Measurements from ENCODE around the gene ZNF267.
"Not testable (repeated sequence)": the region's sequence is repeated elsewhere in the genome, so short reads cannot be mapped to it uniquely, and the experiment has no call there.

ZNF267 gene

DNA sequence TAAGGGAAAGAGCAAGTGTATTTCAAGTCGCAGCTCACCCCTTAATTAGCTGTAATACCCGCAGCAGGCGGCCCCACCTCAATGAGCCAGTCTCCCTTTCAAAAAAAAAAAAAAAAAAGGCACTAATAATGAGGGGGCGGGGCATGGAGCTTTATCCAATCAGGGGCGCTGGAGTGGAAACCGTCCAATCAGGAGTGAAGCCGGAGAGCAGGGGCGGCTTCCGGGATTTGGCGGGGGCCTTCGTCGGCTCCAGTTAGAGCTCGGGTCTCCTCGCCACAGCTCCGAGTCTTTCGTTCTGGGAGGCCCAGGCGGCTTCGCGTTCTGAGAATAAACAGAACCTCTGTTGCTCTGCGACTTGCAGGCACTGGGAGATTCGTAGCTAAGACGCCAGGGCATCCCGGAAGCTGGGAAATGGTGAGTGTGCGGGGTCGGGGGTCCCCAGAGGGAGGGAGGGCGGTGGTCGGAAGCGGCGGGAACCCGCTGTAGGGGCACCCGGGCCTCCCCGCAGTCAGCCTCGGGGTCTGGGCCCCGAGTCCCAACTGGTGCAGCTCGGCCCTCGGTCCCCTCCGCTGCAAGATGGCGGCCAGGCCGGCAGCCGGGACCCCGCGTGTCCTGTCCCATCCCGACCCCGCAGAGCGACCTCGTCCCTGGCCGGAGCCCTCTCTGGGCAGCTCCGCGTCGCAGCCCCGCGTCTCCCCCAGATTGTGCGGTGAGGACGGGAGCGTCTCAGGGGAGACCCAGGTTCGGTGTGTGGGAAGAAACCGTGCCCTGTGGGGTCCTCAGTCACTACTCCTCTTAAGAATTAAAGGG is at the start of gene ZNF267:
Gene ZNF267 (plus strand): TSS at position 252 of the 810 bp plus-strand sequence. CDS start 160 bp downstream, at position 412.
- peak; percentile 82 for DNase-seq

DNA sequence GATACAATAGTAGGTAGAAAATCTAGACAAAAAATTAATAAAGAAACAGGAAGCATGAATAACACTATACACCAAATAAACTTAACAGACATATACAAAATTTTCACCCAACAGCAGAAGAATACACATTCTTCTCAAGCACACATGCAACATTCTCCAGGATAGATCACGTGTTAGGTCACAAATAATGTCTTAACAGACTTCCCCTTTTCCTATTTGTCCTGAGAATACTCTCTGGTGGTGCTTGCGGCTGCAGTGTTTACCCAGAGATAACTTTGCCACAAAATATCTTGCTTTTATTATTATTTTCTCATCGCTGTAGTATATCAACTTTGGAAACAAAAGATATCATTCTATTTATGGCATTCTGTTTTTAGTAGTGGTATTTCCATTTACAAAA is 40.6 kb upstream of the ZNF267 start:
- no peak for DNase-seq

DNA sequence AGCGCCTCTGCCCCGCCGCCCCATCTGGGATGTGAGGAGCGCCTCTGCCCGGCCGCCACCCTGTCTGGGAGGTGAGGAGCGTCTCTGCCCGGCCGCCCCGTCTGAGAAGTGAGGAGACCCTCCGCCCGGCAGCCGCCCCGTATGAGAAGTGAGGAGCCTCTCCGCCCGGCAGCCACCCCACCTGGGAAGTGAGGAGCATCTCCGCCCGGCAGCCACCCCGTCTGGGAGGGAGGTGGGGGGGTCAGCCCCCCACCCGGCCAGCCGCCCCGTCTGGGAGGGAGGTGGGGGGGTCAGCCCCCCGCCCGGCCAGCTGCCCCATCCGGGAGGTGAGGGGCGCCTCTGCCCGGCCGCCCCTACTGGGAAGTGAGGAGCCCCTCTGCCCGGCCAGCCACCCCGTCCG is 37.2 kb upstream of the ZNF267 start:
- not testable (repeated sequence) for DNase-seq

DNA sequence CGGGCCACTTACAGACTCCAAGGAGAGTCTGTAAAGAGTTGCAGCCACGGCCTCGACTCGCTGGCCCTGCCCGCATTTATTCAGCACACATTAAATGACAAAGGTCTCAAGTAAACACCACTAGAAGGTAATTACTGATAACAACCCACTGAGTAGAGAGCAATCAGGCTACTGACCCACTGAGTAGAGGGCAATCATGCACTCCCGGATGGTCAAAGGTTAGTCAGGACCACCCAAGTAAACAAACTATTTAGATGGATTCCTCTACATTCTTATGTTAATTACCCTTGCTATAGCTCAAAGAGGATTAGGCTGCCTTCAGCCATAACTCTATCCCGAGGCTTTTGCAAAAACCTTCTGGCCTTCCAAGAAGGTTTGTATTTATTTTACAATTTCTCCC is 30.7 kb upstream of the ZNF267 start:
- DNase-seq = no peak

DNA sequence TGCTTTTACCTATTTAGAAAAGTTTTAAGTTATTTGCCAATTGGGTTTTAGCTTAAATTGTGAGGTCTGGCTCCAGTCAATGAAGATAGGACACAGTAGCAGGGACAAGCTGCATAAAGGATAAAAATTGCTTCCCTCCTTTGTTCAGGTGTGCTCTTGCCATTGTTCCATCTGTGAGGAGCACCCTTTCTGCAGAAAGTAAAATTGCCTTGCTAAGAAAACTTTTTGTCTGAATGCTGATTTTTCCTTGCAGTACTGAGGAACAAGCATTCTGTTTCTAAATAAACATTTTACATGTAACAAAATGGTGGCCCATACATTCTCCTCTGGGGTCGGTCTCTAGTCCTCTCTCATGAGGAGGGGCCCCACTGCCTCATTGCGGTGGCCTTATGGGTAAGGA is 25.0 kb upstream of the ZNF267 start:
- not testable (repeated sequence) for DNase-seq

DNA sequence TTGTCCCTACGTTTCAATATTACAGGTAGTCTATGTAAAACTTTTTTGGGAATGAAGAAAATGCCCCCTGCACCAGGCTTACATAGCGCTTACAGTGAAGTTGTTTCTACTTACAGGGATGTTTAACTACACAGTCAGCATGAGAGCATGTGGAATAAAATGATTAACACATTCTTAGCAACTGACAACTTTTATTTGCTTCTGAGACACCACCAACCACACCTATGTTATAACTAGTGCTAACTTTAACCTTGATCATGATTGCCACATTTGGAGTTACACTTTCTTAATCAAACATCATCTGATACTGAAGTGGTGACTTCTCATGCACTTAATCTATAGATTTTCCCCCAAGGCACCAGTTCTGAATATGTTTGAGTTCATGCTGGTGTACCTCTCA is 20.3 kb upstream of the ZNF267 start:
- no peak for DNase-seq

DNA sequence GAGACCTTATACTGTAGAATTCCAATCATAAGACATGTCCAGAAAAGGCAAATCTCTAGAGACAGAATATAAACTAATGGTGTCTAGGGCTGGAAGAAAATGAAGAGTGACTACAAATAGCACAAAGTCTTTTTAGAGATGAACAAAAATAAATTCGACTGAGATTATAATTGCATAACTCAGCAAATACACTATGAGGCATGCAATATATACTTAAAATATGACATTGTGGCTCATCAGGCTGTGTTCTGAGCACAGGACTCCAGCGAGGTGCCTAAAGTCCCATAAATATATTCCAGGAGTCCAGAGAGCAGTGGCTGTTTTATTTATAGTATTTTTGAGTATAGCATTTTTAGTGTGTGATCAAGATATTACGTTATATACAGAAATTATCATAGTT is 13.1 kb upstream of the ZNF267 start:
- DNase-seq = no peak

DNA sequence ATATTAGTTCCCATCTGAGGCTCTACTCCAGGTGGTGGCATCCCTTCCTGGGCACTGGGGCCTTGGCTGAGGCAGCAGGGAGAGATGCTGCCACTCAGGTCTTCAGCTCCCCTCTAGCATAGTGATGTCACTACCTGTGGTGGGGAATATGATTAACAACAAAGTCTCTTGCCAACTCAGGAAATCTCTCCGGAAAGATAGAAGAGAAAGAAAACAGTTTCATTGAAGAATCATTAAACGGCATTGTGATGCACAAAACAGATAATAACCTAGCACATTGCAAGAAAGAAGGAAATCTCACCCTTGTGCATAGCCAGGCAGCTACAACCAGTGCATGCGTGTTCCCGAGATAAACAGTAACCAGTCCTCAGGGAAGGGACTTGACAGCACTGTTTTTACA is 12.2 kb upstream of the ZNF267 start:
- no peak for DNase-seq

DNA sequence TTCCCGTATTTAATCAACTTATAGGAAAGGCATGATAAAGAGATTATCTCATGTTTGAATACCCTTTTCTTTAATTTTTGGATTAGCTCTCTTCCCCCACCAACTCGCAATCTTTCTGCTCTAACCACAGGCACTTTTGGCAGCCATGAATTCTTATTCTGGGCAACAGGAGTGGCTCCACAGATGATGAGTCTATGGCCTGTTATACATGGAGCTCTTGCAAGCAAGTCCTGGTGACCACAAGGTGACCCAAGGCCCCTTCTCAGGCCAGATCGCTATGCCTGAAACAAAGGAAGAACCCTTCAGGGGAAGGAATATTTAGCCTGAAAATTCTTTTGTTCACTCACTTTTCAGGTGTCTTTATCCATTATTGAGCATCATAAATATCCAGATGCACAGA is 10.8 kb upstream of the ZNF267 start:
- no peak for DNase-seq

DNA sequence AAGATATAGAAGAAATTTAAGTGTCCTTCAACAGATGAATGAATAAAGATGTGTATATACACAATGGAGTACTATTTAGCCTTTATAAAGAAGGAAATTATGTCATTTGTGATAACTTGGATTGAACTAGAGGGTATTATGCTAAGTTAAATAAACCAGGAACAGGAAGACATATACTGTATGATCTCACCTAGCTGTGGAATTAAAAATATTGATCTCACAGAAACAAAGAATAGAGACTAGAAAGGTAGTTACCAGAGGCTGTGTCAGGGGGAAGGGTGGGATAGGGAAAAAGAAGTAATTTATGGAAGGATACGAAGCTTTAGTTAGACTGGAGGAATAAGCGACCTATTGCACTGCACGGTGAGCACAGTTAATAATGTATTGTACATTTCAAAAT is 5.4 kb upstream of the ZNF267 start:
- DNase-seq = no peak

DNA sequence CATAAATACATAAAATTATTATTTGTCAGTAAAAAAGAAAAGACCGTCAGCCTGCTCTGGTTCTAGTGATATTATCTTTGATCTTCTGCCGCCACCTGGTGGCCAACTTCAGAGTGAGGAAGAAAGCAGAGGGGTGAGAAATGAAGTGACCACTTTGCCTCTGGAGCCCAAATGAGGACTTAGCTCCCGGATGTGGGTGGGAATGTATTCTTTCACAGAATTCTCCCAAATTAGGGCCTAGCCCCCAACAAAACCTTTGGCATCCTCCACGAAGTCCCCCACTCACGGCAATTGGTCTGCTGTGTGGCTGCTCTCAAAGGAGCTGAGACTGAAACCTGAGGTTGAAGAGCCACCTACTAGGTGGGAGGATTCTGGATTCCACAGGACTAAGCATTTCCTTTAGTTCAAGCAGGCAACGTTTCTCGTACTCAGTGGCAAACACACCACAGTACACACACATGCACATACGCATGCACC is 4.9 kb upstream of the ZNF267 start:
- peak; percentile 45 for DNase-seq

DNA sequence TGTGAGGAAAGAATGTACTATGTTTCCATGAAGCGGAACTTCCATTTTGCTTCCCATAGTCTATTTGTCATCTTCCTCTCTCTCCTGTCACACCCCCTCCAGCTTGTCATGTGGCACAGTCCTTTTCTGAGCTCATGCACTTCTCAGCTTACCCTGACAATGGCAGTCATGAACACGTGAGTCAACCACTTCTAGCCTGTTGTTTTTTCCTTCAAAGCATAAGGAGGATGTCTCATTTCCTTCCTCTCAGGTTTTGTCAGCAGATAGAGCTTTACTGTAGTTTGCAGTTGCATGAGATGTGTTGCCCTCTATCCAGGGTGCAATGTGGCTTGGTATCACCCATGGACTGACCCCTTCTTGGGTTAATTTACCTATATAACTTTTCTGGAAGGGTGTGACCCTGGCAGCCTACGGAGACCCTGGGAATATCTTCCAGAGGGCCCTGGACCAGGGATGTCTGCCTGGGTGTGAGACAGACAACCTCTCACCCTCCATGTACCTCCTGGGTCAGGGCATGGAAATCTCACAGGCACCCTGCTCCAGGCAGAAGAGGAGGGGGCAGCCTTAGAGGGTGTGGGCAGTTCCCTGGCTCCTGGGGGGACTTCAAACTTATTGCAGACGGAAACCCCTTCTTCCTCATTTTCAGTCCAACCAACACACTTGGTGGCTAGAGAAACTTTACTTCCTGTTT is 4.0 kb upstream of the ZNF267 start:
- peak; percentile 9 for DNase-seq

DNA sequence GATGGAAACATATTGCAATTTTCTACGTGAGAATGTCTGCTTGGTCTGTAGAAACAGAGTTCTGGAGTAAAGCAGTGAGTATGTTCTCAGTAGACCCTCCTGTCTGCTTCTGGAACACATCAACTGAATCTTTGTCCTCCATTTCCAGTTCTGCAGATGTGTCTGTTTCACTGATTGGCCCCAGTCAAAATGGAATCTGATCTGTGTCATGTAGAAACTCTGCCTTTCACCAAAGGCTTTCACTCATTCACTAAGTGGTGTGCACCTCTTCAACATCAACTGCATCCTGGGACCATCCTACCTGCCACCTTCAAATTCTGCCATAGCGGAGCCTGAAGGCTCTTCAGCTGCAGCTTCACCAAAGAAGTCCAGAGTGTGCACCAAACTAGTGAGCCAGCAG is 2.8 kb upstream of the ZNF267 start:
- no peak for DNase-seq

DNA sequence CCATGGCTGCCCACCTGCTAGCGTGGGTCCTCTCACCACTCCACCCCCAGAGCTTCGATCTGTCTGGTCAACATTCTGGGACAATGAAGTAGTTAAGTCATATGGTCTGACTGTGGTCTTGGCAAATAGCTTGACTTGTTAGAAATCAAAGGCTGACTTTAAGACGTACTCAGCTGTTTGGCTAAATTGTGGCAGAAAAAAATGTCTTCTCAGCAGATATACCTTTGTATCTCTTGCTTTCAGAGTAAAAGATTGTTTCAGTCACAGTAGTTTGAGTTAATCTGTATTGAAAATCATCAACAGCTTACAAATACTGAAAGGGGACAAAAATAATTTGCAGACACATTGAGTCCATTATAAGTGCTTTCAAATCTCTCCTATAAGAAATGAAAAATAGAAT is 2.1 kb upstream of the ZNF267 start:
- DNase-seq = no peak

DNA sequence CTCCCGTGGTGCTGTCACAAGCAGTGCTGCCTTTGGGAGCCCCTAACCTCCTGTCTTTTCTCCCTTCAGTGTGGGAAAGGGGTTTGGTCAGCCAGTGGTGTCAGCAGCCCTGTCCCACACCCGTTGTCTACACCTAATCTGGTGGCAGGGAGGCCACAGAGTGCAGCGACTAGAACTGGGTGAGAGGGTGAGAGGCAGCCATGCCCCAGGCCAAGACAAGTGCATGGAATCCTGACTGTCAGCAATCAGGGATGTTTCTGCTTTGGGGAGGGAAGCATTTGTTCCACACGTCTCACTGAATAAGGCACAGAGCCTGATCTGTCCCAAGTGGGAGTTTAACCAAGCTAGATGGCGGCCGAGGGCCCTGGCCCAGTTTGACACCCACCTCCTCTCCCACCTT is 1.4 kb upstream of the ZNF267 start:
- DNase-seq = no peak

DNA sequence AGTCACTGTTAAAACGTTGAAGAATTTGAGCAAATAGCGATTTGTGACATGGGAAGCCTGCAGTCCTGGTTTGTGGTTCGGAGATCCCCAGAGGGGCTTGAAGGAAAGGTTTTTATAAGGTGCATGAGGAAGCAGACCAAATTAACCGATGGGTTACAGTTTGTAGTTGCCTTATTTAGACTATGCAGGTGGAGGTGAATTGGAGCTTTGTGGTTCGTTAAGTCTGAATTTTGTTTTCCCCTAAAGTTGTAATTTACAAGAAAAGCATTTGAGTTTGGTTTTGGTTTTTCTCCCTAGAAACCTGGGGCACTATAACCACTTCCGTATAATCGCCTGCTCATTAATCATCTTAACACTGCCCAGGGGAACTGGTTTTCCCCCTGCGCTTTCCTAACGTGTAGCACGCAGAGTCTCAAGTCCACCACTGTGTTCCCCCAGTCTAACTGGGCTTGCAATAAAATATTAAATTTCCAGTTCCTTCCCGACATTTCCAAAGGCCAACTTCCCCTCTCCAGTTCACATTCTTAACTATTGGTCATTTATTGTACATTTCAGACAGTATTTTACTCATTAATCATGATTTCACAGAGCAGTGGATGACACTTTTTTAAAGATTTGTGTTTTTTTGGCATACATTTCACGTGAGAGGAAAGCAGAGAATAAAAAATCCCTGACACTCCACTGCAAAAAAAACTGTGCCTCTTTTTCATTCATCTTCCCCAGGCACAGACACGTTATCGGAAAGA is 932 bp downstream of the ZNF267 start:
- DNase-seq = peak; percentile 3

DNA sequence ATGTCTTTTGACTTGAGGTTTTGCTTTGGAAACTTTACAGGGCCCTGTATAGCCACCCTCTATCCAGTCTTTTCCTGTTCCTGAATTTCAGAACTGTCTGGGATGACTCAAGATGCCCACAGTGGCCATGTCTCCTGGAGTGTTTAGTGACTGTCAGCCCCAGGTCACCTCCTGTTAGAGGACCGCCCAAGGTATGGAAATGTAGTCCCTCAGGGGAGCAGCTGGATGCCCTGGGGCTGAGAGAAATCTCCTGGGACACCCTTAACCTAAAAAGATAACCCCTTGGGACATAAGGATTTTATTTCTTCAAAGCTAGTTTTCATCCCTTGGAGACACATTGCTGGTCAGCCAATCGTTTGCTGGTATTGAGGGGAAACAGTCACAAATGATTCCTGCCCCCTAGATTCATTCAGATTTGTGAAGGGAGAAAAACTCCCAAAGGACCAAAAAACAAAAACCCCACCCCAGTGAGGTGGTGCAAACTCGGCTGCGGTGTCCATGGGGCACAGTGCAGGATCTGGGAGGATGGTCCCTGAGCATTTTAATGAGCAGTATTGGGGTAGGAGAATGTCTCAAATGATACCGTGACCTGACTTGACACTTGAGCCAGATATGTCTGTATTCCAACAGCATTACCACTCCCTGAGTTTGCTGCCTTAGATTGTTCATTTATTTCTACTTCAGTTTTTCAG is 1.7 kb downstream of the ZNF267 start:
- DNase-seq = no peak

DNA sequence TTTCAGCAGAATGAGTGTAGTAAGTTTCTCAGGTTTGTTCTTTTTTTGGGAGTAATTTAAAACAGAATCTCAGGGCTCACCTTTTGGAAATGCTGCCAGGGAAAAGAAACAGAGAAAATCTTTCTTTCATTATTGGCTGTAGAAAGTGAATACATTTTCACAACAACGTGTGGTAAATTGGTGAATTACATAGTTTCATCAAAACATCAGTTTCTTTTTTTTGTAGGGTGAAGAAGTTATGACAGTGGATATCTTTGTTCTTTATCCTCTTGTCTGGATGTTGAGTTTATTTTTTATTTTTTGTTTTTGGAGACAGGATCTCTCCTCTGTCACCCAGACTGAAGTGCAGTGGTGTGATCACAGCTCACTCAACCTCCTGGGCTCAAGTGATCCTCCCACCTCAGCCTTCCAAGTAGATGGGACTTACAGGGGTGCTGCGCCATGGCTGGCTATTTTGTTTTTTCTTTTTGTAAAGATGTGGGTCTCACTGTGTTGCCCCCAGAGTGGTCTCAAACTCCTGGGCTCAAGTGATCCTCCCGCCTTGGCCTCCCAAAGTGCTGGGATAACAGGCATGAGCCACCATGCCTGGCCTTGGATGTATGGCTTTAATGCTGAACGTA is 2.4 kb downstream of the ZNF267 start:
- no peak for DNase-seq

DNA sequence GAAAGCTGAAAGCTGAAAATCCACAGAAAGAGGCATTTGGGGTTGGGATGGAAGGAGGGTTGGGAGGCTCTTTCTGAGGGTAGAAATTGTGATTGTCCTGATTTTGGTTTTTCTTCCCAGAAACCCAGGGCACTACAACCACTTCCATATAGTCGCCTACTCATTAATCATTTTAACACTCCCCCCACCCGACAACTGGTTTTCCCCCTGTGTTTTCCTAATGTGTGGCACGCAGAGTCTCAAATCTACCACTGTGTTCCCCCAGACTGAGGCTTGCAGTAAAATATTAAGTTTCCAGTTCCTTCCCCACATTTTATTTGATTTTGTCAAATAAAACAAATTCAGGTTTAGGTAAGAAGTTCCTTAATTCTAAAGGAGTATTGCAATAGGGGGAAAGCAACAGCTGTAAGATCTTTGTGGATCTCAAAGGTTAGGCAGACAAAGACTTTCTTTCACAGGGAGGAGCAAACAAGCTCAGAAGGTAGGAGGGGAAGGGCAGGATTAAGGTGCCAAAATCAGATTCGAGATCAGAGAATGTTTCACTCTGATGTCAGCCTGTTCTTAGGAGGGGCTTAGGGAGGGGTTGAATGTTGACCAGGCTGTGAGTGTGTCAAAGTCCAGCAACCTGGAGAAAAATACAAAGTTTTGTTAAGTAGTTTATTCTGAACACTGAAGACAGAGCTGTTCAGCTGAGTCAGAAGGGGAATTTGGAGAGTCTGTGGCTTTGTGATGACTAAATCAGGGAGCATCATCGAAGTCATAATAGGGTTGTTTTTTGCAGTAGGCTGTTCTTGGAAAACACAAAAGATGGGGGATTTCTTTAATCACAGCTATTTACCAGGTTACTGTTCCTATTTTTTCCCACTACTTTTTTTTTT is 3.6 kb downstream of the ZNF267 start:
- DNase-seq = no peak

DNA sequence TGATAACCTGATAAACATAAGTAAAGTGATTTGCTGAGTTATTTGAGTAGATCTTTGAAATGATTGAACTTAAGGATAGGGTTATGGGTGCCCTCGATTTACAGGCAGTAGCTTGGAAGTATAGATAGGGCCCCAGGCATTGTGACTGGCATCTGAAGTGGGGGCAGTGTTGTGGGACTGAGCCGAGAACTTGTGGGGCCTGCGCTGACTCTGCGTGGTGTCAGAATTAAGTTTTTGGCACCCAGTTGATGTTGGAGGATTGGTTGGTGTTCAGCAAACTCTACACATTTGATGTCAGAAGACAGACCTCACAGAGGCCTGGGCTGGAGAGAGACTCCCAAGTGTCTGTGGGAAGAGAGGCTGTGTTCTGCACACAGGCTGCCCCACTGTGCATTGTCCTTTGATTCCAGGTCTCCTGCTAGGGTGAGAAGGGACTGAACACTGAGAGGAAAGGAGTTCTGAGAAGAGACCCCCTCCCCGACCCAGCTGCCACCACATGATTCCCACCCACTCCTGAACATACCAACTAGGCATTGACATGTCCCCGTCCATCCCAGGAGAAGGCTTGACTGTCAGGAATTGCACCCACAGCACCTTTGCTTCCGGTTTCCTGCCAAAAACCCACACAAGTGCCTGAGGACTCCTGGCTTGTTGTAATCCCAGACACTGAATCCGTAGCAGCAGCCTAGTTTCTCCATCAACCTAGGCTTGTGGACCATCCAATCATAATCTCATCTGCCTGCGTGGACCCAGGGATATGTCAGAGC is 4.5 kb downstream of the ZNF267 start:
- no peak for DNase-seq

DNA sequence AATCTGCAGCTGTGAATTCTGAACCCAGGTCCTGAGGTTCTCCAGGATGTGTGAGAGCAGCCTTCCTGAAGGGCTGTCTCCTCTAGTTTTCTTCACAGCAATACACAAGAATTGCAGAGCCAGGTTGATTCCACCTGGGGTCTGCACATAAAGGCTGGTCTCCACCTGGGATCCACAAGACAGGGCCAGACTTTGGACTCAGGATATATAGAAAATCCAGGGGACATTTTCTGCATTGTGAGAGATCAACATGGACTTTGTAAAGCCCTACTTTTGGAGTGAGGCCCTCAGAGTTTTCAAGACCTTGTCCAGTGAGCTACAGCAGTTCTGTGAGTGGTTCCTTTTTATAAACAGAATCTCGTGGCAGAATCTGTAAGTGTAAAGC is 6.3 kb downstream of the ZNF267 start:
- no peak for DNase-seq

All from SHP77 treated with DMSO at 0.1 percent for 48 hours (cell line).